ENCODE data around the gene XPO4.
"Not testable (repeated sequence)": the region's sequence is repeated elsewhere in the genome, so short reads cannot be mapped to it uniquely, and the experiment has no call there.

XPO4 gene

GRCh38 chr13:20902438-20903163 is at the start of gene XPO4:
TSS of gene XPO4 (minus strand) at chr13:20902746. CDS start at chr13:20902738, 8 bp downstream.
- Histone ChIP-seq H3K4me1 (ENCODE audit: low read depth, poor library complexity, severe bottlenecking) (peaks cover 17% of the 10 kb centered on the region), H3K27ac (peak within 1 kb of the TSS; percentile 95), H3K36me3 (ENCODE audit: insufficient read depth) (no peaks in the 10 kb centered on the region), H3K4me2 (peak within 1 kb of the TSS; percentile 88), H3K4me3 (IDR thresholded peaks at IDR 0.05; ENCODE audit: insufficient read depth, low read depth, low read length) (no peak within 1 kb of the TSS), H3K79me2 (ENCODE audit: insufficient read depth, low read depth) (peaks cover 48% of the 10 kb centered on the region), H2AFZ (ENCODE audit: low read depth) (peak within 1 kb of the TSS; percentile 89), H3K9ac (peak within 1 kb of the TSS; percentile 98), H4K20me1 (ENCODE audit: insufficient read depth) (no peaks in the 10 kb centered on the region; the same call in 1 of the 2 replicates), H3K27me3 (ENCODE audit: insufficient read depth, low read depth) (no peaks in the 10 kb centered on the region)
- TF ChIP-seq, protein P1, sequence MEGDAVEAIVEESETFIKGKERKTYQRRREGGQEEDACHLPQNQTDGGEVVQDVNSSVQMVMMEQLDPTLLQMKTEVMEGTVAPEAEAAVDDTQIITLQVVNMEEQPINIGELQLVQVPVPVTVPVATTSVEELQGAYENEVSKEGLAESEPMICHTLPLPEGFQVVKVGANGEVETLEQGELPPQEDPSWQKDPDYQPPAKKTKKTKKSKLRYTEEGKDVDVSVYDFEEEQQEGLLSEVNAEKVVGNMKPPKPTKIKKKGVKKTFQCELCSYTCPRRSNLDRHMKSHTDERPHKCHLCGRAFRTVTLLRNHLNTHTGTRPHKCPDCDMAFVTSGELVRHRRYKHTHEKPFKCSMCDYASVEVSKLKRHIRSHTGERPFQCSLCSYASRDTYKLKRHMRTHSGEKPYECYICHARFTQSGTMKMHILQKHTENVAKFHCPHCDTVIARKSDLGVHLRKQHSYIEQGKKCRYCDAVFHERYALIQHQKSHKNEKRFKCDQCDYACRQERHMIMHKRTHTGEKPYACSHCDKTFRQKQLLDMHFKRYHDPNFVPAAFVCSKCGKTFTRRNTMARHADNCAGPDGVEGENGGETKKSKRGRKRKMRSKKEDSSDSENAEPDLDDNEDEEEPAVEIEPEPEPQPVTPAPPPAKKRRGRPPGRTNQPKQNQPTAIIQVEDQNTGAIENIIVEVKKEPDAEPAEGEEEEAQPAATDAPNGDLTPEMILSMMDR (conservative IDR thresholded peaks at IDR 0.05; ENCODE audit: low read depth, low read length): no peak

DNA sequence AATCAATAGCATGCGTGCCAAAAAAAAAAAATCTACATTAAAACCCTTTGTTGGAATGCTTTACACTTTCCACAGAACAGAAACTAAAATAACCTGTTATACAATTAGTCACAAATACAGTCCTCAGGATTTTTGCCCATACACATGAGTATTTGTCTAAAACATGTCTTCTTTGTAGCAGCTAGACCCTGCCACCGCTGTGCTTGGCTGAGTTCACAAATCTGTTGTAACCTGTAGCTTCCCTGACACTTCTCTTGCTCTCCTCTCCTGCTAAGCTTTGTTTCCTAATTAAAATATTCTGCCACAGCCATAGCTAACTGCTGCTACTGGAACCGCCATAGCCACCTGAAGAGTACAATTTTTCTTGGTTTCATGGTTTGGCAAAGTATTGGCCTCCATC is 45.5 kb upstream of the XPO4 start:
- not testable (repeated sequence) for H3K4me3 ChIP-seq (IDR thresholded peaks at IDR 0.05; ENCODE audit: insufficient read depth, low read depth, low read length); H4K20me1 ChIP-seq (ENCODE audit: insufficient read depth); H3K9ac ChIP-seq; H2AFZ ChIP-seq (ENCODE audit: low read depth); H3K4me2 ChIP-seq; H3K4me1 ChIP-seq (ENCODE audit: low read depth, poor library complexity, severe bottlenecking); H3K27me3 ChIP-seq (ENCODE audit: insufficient read depth, low read depth); H3K27ac ChIP-seq; H3K79me2 ChIP-seq (ENCODE audit: insufficient read depth, low read depth); H3K36me3 ChIP-seq (ENCODE audit: insufficient read depth)

- no peaks in the 10 kb centered on the region for H3K79me2 ChIP-seq (ENCODE audit: insufficient read depth, low read depth)
- H3K4me1 ChIP-seq (ENCODE audit: low read depth, poor library complexity, severe bottlenecking): peaks cover 3% of the 10 kb centered on the region
- H3K27ac ChIP-seq: no peak overlapping the region
- no peaks in the 10 kb centered on the region for H4K20me1 ChIP-seq (ENCODE audit: insufficient read depth)
- no peak overlapping the region for H3K9ac ChIP-seq
- H3K27me3 ChIP-seq (ENCODE audit: insufficient read depth, low read depth): no peaks in the 10 kb centered on the region
- TF ChIP-seq, protein P1 (conservative IDR thresholded peaks at IDR 0.05; ENCODE audit: low read depth, low read length): no peak
- no peaks in the 10 kb centered on the region for H3K36me3 ChIP-seq (ENCODE audit: insufficient read depth)
- no peak overlapping the region for H3K4me2 ChIP-seq
- no peak overlapping the region for H3K4me3 ChIP-seq (IDR thresholded peaks at IDR 0.05; ENCODE audit: insufficient read depth, low read depth, low read length)
- no peak overlapping the region for H2AFZ ChIP-seq (ENCODE audit: low read depth)
Measured at GRCh38 chr13:20945952-20946383, 43.4 kb upstream of the XPO4 start.

DNA sequence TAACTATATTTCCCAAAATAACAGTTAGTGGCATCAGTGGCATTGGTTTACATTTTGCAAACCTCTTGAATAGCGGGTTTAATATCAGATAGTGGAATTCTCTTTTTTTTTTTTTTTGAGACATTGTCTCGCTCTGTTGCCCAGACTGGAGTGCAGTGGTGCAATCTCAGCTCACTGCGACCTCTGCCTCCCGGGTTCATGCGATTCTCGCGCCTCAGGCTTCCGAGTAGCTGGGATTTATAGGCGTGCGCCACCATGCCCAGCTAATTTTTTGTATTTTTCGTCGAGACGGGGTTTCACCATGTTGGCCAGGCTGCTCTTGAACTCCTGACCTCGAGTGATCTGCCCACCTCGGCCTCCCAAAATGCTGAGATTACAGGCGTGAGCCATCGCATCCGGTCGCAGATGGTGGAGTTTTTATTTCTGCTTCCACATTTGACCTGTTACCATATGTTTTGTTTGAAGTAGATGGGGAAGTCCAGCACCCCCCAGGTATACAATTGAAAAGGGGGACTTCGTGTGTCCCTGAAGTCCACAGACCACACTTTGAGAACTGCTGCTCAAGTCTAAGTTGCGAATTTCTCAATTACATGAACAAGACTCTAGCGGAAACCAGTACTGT is 40.5 kb upstream of the XPO4 start:
- H3K9ac ChIP-seq: no peak overlapping the region
- peak overlapping the region; percentile 79; the same call in 1 of the 2 replicates for H2AFZ ChIP-seq (ENCODE audit: low read depth)
- H3K4me3 ChIP-seq (IDR thresholded peaks at IDR 0.05; ENCODE audit: insufficient read depth, low read depth, low read length): no peak overlapping the region
- no peaks in the 10 kb centered on the region for H4K20me1 ChIP-seq (ENCODE audit: insufficient read depth)
- H3K79me2 ChIP-seq (ENCODE audit: insufficient read depth, low read depth): no peaks in the 10 kb centered on the region
- H3K36me3 ChIP-seq (ENCODE audit: insufficient read depth): no peaks in the 10 kb centered on the region
- no peak overlapping the region for H3K27ac ChIP-seq
- TF ChIP-seq, protein P1 (conservative IDR thresholded peaks at IDR 0.05; ENCODE audit: low read depth, low read length): no peak
- 0 out of 2 replicates have a peak overlapping the region, but pooled peaks have one; percentile 36 for H3K4me2 ChIP-seq
- H3K4me1 ChIP-seq (ENCODE audit: low read depth, poor library complexity, severe bottlenecking): peaks cover 3% of the 10 kb centered on the region
- no peaks in the 10 kb centered on the region for H3K27me3 ChIP-seq (ENCODE audit: insufficient read depth, low read depth)

- not testable (repeated sequence) for H3K27me3 ChIP-seq (ENCODE audit: insufficient read depth, low read depth); H3K79me2 ChIP-seq (ENCODE audit: insufficient read depth, low read depth); H3K4me3 ChIP-seq (IDR thresholded peaks at IDR 0.05; ENCODE audit: insufficient read depth, low read depth, low read length); H3K9ac ChIP-seq; H3K4me2 ChIP-seq; H4K20me1 ChIP-seq (ENCODE audit: insufficient read depth); H2AFZ ChIP-seq (ENCODE audit: low read depth); H3K4me1 ChIP-seq (ENCODE audit: low read depth, poor library complexity, severe bottlenecking); H3K36me3 ChIP-seq (ENCODE audit: insufficient read depth); H3K27ac ChIP-seq
Measured at GRCh38 chr13:20940511-20940910, 38.0 kb upstream of the XPO4 start.
